Liver (tissue), 9 donors: Measurements from ENCODE around the gene PTPRN2. TPM values are rescaled to one million over a fixed set of nuclear protein-coding genes. Genes with fewer than 3 reads are reported as not detected.

ENCODE experiments used
- DNase-seq: peaks from one replicate; pipeline ENCODE4 v3.0.0-alpha.2; 2017; ENCODE audit warnings: low spot score
- H3K27ac ChIP-seq, 2 donors: one replicate each; pipeline ENCODE4 v1.7.0; 2013; ENCODE audit warnings: inconsistent platforms in 2 of 2, low read length in 2 of 2, control low read depth in 1 of 2, low read depth in 1 of 2, mild to moderate bottlenecking in 1 of 2
- H3K27me3 ChIP-seq, 4 donors: one replicate each; pipeline versions ENCODE4 v1.6.1 to v1.7.0; 2013; ENCODE audit warnings: low read length in 3 of 4, inconsistent platforms in 1 of 4, mild to moderate bottlenecking in 1 of 4, moderate library complexity in 1 of 4; ENCODE audit not compliant: control insufficient read depth in 4 of 4, insufficient read depth in 4 of 4
- H3K36me3 ChIP-seq, 4 donors: one replicate each; pipeline versions ENCODE4 v1.6.1 to v1.7.0; 2013; ENCODE audit warnings: low read length in 3 of 4, mild to moderate bottlenecking in 3 of 4, low read depth in 1 of 4, moderate library complexity in 1 of 4; ENCODE audit not compliant: control insufficient read depth in 4 of 4, insufficient read depth in 3 of 4
- H3K4me1 ChIP-seq, 4 donors: one replicate each; pipeline versions ENCODE4 v1.6.1 to v1.7.0; 2013; ENCODE audit warnings: low read length in 3 of 4, mild to moderate bottlenecking in 3 of 4, moderate library complexity in 1 of 4; ENCODE audit not compliant: control insufficient read depth in 4 of 4, insufficient read depth in 4 of 4
- H3K4me3 ChIP-seq, 3 donors: one replicate each; pipeline versions ENCODE4 v1.6.1 to v1.7.0; 2013; ENCODE audit warnings: low read length in 3 of 3, control low read depth in 1 of 3, low read depth in 1 of 3, mild to moderate bottlenecking in 1 of 3
- H3K9ac ChIP-seq, 2 donors: one replicate each; pipeline ENCODE4 v1.7.0; 2013; ENCODE audit warnings: low read length in 2 of 2, mild to moderate bottlenecking in 2 of 2, moderate library complexity in 2 of 2, control low read depth in 1 of 2, low read depth in 1 of 2
- H3K9me3 ChIP-seq, 4 donors: one replicate each; pipeline versions ENCODE4 v1.6.1 to v1.7.0; 2013; ENCODE audit warnings: low read length in 3 of 4; ENCODE audit not compliant: control insufficient read depth in 4 of 4
- EGR1 ChIP-seq, 2 donors: IDR thresholded peaks; 2 replicates each; pipeline ENCODE4 v1.6.1; 2016 to 2018; ENCODE audit warnings: antibody characterized with exemption in 2 of 2, low read depth in 2 of 2
- FOXA1 ChIP-seq: IDR thresholded peaks from 2 replicates; pipeline ENCODE4 v1.6.1; 2016; ENCODE audit warnings: antibody characterized with exemption
- FOXA2 ChIP-seq: IDR thresholded peaks from 2 replicates; pipeline ENCODE4 v1.6.1; 2016; ENCODE audit warnings: antibody characterized with exemption
- HNF4A ChIP-seq, 2 donors: conservative IDR thresholded peaks; 2 replicates each; pipeline ENCODE4 v1.6.1; 2016; ENCODE audit warnings: antibody characterized with exemption in 2 of 2, mild to moderate bottlenecking in 2 of 2
- HNF4G ChIP-seq: IDR thresholded peaks from 2 replicates; pipeline ENCODE4 v1.6.1; 2016; ENCODE audit warnings: antibody characterized with exemption
- NR2F2 ChIP-seq: IDR thresholded peaks from 2 replicates; pipeline ENCODE4 v1.6.1; 2016; ENCODE audit warnings: antibody characterized with exemption
- RAD21 ChIP-seq, 2 donors: IDR thresholded peaks; 2 replicates each; pipeline ENCODE4 v1.6.1; 2016; ENCODE audit warnings: antibody characterized with exemption in 2 of 2, mild to moderate bottlenecking in 2 of 2
- RXRA ChIP-seq, 2 donors: IDR thresholded peaks; 2 replicates each; pipeline ENCODE4 v1.6.1; 2017 to 2018; ENCODE audit warnings: antibody characterized with exemption in 2 of 2, mild to moderate bottlenecking in 1 of 2
- SP1 ChIP-seq: IDR thresholded peaks from 2 replicates; pipeline ENCODE4 v1.6.1; 2018; ENCODE audit warnings: antibody characterized with exemption, mild to moderate bottlenecking
- TAF1 ChIP-seq: conservative IDR thresholded peaks from 2 replicates; pipeline ENCODE4 v1.6.1; 2016; ENCODE audit warnings: antibody characterized with exemption, mild to moderate bottlenecking
- YY1 ChIP-seq: IDR thresholded peaks from 2 replicates; pipeline ENCODE4 v1.6.1; 2016; ENCODE audit warnings: antibody characterized with exemption, mild to moderate bottlenecking
- WGBS: extraction: QIAGEN DNeasy Blood & Tissue Kit; methylation state at CpG from one replicate; pipeline ENCODE4 v1.1.7; 2013; 5-methylcytosine and 5-hydroxymethylcytosine counted together
- polyA plus RNA-seq, 2 donors: library from polyadenylated mRNA; stranded (reverse) in 1 of 2; unstranded in 1 of 2; fragments of 200-250 nt in 1 of 2; fragments of >200 nt in 1 of 2; fragmentation: Nextera tagmentation in 1 of 2; extraction: Ambion mirVana in 1 of 2; gene quantifications; one replicate each; pipeline versions ENCODE4 v1.2.1 to v1.2.3, GENCODE V29; 2013 to 2015
- total RNA-seq, 2 donors: library from RNA; depleted of rRNA; stranded (reverse); fragments of >200 nt; gene quantifications; one replicate each; pipeline ENCODE4 v1.2.3, GENCODE V29; 2014
- TF ChIP-seq, protein P1 (sequence below): IDR thresholded peaks from 2 replicates; pipeline ENCODE4 v1.6.1; 2016; ENCODE audit warnings: antibody characterized with exemption
- TF ChIP-seq, protein P2 (sequence below): IDR thresholded peaks from 2 replicates; pipeline ENCODE4 v1.6.1; 2016; ENCODE audit warnings: antibody characterized with exemption, mild to moderate bottlenecking
- TF ChIP-seq, protein P3 (sequence below): fragments of 150-350 bp; IDR thresholded peaks from 2 replicates; pipeline ENCODE4 v1.5.1; 2017; ENCODE audit warnings: improper control_type of control experiment, low read depth, low read length; ENCODE audit not compliant: missing input control
- TF ChIP-seq, protein P4 (sequence below): IDR thresholded peaks from 2 replicates; pipeline ENCODE4 v1.6.1; 2016; ENCODE audit warnings: antibody characterized with exemption
- TF ChIP-seq, protein P5 (sequence below): IDR thresholded peaks from 2 replicates; pipeline ENCODE4 v1.6.1; 2016; ENCODE audit warnings: antibody characterized with exemption
- donor health status: healthy.
- donor health status: healthy.
- donor health status: healthy.
- donor health status: healthy.
- donor health status: healthy.

Gene PTPRN2
- total and polyA plus RNA-seq, 4 donors = 0.75 to 1.9 (median 1.1) TPM

DNA sequence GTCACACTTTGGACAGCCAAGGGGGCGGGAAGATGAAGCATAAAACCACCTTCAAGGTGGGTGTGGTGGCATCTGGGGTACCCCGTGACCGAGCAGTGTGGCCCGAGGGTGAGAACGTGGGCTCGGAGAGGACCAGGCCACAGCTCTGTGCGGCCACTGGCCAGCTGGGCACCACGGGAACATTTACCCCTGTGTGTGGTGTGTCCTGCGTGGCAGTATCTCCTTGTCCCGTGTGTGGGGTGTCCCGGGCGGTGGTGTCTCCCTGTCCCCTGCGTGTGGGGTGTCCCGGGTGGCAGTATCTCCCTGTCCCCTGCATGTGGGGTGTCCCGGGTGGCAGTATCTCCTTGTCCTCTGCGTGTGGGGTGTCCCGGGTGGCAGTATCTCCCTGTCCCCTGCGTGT, 680.5 kb downstream of the PTPRN2 start (continued):
- no peak for TF ChIP-seq YY1
- TF ChIP-seq HNF4A (conservative IDR thresholded peaks at IDR 0.05) = no peak

DNA sequence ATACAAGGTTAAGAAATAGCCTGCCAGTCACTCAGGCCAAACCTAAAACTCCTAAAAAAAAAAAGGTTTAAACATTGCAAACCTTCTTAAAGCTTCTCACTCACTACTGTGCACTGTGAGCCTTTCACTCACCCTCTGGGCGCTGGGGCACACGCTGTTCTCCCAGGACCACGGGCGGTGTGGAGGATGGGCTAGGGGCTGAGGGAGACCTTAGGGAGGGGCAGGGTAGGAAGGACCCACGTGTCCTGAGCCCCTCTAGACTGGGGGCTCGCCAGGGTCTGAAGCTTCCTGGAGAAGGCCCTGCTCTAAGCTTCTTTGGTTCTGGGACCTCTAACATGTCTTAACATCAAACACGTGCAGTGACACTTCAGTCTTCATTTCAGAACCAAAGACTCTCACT, 681.0 kb downstream of the PTPRN2 start:
- Histone ChIP-seq H3K9me3 (no peaks in the 10 kb centered on the region), H3K36me3 (no peaks in the 10 kb centered on the region), H3K27ac (no peak overlapping the region), H3K27me3 (no peaks in the 10 kb centered on the region), H3K4me3 (no peak overlapping the region), H3K9ac (no peak overlapping the region), H3K4me1 (no peaks in the 10 kb centered on the region)
- DNase-seq = no peak
- WGBS = 90% methylated on average over 7 of the region's 7 CpGs
- TF ChIP-seq, protein P1, sequence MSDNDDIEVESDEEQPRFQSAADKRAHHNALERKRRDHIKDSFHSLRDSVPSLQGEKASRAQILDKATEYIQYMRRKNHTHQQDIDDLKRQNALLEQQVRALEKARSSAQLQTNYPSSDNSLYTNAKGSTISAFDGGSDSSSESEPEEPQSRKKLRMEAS = no peak
- TF ChIP-seq, protein P2, sequence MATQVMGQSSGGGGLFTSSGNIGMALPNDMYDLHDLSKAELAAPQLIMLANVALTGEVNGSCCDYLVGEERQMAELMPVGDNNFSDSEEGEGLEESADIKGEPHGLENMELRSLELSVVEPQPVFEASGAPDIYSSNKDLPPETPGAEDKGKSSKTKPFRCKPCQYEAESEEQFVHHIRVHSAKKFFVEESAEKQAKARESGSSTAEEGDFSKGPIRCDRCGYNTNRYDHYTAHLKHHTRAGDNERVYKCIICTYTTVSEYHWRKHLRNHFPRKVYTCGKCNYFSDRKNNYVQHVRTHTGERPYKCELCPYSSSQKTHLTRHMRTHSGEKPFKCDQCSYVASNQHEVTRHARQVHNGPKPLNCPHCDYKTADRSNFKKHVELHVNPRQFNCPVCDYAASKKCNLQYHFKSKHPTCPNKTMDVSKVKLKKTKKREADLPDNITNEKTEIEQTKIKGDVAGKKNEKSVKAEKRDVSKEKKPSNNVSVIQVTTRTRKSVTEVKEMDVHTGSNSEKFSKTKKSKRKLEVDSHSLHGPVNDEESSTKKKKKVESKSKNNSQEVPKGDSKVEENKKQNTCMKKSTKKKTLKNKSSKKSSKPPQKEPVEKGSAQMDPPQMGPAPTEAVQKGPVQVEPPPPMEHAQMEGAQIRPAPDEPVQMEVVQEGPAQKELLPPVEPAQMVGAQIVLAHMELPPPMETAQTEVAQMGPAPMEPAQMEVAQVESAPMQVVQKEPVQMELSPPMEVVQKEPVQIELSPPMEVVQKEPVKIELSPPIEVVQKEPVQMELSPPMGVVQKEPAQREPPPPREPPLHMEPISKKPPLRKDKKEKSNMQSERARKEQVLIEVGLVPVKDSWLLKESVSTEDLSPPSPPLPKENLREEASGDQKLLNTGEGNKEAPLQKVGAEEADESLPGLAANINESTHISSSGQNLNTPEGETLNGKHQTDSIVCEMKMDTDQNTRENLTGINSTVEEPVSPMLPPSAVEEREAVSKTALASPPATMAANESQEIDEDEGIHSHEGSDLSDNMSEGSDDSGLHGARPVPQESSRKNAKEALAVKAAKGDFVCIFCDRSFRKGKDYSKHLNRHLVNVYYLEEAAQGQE = no peak

DNA sequence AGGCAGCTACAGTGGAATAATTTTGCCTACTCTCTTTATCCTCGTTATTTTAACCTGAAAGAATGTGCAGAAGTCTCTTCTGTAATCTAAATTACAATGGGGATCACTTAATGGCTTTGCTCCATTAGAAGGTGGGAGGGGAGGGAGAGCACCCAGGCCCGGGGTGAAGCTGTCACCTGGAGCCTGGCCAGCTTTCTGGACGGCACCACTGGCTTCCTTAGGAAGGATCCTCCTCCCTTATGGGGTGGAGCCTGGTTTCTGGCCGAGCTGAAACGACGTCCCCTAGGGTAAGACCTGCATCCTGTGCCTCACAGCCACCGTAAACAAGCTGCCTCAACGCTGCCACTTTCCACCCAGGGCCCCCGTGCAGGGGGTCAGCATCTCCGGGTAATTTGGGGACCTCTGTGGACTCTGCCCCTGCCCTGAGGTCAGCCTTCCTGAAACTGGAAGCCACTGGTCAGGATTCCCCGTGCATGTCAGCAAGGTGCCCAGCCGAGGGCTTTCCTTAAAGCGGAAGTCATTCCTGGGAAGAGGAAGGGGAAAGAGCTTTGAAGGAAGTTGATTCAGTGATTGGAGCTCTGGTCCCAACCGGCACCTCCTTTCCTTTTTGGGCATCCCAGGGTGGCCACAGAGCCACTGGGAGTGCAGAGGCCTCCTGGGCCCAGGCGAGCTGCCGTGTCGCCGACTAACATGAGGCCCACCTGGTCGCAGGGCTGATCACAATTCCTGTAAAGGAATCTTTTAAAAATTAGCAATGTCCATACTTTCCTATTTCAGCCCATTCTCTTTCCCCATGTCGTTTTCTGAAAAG, 681.8 kb downstream of the PTPRN2 start:
- Histone ChIP-seq H3K36me3 (no peaks in the 10 kb centered on the region), H3K9ac (no peak overlapping the region), H3K4me3 (no peak overlapping the region), H3K4me1 (no peaks in the 10 kb centered on the region), H3K27me3 (no peaks in the 10 kb centered on the region), H3K9me3 (no peaks in the 10 kb centered on the region), H3K27ac (no peak overlapping the region)
- TF ChIP-seq EGR1 (IDR thresholded peaks at IDR 0.05; ENCODE audit: low read depth in 2 of 2) (no peak), RAD21 (IDR thresholded peaks at IDR 0.05) (no peak), SP1 (no peak), HNF4A (conservative IDR thresholded peaks at IDR 0.05) (no peak), FOXA2 (no peak), FOXA1 (no peak), TAF1 (no peak), RXRA (IDR thresholded peaks at IDR 0.05) (no peak), NR2F2 (no peak), YY1 (no peak), HNF4G (no peak)
- TF ChIP-seq, protein P2 = no peak
- TF ChIP-seq, protein P3, sequence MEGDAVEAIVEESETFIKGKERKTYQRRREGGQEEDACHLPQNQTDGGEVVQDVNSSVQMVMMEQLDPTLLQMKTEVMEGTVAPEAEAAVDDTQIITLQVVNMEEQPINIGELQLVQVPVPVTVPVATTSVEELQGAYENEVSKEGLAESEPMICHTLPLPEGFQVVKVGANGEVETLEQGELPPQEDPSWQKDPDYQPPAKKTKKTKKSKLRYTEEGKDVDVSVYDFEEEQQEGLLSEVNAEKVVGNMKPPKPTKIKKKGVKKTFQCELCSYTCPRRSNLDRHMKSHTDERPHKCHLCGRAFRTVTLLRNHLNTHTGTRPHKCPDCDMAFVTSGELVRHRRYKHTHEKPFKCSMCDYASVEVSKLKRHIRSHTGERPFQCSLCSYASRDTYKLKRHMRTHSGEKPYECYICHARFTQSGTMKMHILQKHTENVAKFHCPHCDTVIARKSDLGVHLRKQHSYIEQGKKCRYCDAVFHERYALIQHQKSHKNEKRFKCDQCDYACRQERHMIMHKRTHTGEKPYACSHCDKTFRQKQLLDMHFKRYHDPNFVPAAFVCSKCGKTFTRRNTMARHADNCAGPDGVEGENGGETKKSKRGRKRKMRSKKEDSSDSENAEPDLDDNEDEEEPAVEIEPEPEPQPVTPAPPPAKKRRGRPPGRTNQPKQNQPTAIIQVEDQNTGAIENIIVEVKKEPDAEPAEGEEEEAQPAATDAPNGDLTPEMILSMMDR = no peak
- TF ChIP-seq, protein P1 = no peak
- TF ChIP-seq, protein P4, sequence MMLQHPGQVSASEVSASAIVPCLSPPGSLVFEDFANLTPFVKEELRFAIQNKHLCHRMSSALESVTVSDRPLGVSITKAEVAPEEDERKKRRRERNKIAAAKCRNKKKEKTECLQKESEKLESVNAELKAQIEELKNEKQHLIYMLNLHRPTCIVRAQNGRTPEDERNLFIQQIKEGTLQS = no peak
- TF ChIP-seq, protein P5, sequence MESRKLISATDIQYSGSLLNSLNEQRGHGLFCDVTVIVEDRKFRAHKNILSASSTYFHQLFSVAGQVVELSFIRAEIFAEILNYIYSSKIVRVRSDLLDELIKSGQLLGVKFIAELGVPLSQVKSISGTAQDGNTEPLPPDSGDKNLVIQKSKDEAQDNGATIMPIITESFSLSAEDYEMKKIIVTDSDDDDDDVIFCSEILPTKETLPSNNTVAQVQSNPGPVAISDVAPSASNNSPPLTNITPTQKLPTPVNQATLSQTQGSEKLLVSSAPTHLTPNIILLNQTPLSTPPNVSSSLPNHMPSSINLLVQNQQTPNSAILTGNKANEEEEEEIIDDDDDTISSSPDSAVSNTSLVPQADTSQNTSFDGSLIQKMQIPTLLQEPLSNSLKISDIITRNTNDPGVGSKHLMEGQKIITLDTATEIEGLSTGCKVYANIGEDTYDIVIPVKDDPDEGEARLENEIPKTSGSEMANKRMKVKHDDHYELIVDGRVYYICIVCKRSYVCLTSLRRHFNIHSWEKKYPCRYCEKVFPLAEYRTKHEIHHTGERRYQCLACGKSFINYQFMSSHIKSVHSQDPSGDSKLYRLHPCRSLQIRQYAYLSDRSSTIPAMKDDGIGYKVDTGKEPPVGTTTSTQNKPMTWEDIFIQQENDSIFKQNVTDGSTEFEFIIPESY = no peak
- WGBS = 45% methylated on average over 20 of the region's 20 CpGs
- no peak for DNase-seq
